CMK (cell line): ENCODE results near the gene DLL1.

ENCODE experiments used
- DNase-seq: peaks from one replicate; pipeline ENCODE4 v3.0.0-alpha.2; 2010; ENCODE audit warnings: low read depth

Gene DLL1

GRCh38 chr6:170283212-170284081, 7.4 kb downstream of the DLL1 start:
- no peak for DNase-seq

- no peak for DNase-seq
Observed at GRCh38 chr6:170282512-170283158, 8.2 kb downstream of the DLL1 start.

- no peak for DNase-seq
Observed at GRCh38 chr6:170281331-170282292, 9.3 kb downstream of the DLL1 start.

- DNase-seq: no peak
Observed at GRCh38 chr6:170280689-170281045, 10.2 kb downstream of the DLL1 start.

GRCh38 chr6:170279977-170280688, 10.7 kb downstream of the DLL1 start:
- DNase-seq: no peak

- no peak for DNase-seq
Observed at GRCh38 chr6:170279426-170279825, 11.5 kb downstream of the DLL1 start.

- no peak for DNase-seq
Observed at GRCh38 chr6:170278743-170279094, 12.2 kb downstream of the DLL1 start.

- DNase-seq: no peak
Observed at GRCh38 chr6:170277893-170278742, 12.8 kb downstream of the DLL1 start.

- DNase-seq: no peak
Observed at GRCh38 chr6:170276369-170277057, 14.4 kb downstream of the DLL1 start.

GRCh38 chr6:170274713-170275560, 15.9 kb downstream of the DLL1 start:
- DNase-seq: no peak

GRCh38 chr6:170273681-170274080, 17.2 kb downstream of the DLL1 start:
- no peak for DNase-seq

GRCh38 chr6:170273191-170273590, 17.7 kb downstream of the DLL1 start:
- DNase-seq: no peak

- no peak for DNase-seq
Observed at GRCh38 chr6:170272341-170273065, 18.4 kb downstream of the DLL1 start.

- no peak for DNase-seq
Observed at GRCh38 chr6:170271771-170272314, 19.0 kb downstream of the DLL1 start.

GRCh38 chr6:170270984-170271593, 19.8 kb downstream of the DLL1 start:
- no peak for DNase-seq

- no peak for DNase-seq
Observed at GRCh38 chr6:170269846-170270541, 20.9 kb downstream of the DLL1 start.

GRCh38 chr6:170269151-170269845, 21.6 kb downstream of the DLL1 start:
- DNase-seq: no peak
